22Rv1 (cell line): Measurements from ENCODE around the gene WNT5B.

Source experiments
- H3K27ac ChIP-seq: fragments of 450-650 bp; 2 replicates; pipeline ENCODE4 v1.5.1; 2017
- ZFX ChIP-seq: fragments of 450-650 bp; IDR thresholded peaks from 2 replicates; pipeline ENCODE4 v1.6.1; 2017; ENCODE audit warnings: antibody characterized with exemption, borderline replicate concordance
- TF ChIP-seq, protein P1 (sequence below): fragments of 450-650 bp; IDR thresholded peaks from 2 replicates; pipeline ENCODE4 v1.5.1; 2017; ENCODE audit warnings: mild to moderate bottlenecking

The WNT5B gene

DNA sequence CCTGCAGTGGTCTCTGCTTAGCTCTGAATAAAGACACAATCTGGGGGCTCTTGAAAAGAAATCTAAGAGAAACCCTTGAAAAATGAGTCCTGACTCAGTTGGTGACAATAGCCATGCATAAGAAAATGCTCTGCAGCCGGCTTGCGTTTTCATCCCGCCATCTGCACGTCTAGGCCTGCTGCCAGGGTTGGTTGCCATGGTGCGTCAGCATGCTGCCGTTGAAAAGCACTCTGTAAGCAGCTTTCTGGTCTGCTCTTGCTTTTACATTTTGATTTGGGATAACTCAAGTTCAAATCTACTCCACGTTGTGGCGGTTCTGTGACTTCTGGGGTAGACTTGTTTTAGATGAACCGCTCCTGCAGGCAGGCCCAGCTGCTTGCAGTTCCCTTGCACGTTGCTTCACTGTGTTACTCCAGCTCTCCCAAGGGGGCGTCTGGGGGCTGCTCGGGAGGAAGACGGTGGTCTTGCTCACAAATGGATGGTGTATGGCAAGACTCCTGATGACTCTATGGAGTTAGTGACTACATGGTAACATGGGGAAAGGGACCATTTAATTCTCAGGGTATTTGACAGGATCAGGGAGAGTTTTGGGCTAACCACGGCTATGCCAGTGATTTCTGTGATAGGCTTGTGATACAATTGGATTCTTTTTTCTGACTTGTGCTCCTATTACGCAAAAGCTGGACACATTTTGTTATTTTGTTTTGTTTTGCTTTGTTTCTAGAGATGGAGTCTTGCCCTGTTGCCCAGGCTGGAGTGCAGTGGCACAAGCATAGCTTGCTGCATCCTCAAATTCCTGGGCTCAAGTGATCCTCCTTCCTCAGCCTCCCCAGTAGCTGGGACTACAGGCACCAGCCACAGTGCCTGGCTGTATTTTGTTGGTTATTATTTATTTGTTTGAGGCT, 15.8 kb downstream of the WNT5B start:
- H3K27ac ChIP-seq = no peak overlapping the region
- TF ChIP-seq, protein P1, sequence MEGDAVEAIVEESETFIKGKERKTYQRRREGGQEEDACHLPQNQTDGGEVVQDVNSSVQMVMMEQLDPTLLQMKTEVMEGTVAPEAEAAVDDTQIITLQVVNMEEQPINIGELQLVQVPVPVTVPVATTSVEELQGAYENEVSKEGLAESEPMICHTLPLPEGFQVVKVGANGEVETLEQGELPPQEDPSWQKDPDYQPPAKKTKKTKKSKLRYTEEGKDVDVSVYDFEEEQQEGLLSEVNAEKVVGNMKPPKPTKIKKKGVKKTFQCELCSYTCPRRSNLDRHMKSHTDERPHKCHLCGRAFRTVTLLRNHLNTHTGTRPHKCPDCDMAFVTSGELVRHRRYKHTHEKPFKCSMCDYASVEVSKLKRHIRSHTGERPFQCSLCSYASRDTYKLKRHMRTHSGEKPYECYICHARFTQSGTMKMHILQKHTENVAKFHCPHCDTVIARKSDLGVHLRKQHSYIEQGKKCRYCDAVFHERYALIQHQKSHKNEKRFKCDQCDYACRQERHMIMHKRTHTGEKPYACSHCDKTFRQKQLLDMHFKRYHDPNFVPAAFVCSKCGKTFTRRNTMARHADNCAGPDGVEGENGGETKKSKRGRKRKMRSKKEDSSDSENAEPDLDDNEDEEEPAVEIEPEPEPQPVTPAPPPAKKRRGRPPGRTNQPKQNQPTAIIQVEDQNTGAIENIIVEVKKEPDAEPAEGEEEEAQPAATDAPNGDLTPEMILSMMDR = no peak
- no peak for TF ChIP-seq ZFX

DNA sequence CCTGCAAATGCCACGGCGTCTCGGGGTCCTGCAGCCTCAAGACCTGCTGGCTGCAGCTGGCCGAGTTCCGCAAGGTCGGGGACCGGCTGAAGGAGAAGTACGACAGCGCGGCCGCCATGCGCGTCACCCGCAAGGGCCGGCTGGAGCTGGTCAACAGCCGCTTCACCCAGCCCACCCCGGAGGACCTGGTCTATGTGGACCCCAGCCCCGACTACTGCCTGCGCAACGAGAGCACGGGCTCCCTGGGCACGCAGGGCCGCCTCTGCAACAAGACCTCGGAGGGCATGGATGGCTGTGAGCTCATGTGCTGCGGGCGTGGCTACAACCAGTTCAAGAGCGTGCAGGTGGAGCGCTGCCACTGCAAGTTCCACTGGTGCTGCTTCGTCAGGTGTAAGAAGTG, 16.8 kb downstream of the WNT5B start:
- TF ChIP-seq ZFX = no peak
- TF ChIP-seq, protein P1 = no peak
- H3K27ac ChIP-seq = no peak overlapping the region

DNA sequence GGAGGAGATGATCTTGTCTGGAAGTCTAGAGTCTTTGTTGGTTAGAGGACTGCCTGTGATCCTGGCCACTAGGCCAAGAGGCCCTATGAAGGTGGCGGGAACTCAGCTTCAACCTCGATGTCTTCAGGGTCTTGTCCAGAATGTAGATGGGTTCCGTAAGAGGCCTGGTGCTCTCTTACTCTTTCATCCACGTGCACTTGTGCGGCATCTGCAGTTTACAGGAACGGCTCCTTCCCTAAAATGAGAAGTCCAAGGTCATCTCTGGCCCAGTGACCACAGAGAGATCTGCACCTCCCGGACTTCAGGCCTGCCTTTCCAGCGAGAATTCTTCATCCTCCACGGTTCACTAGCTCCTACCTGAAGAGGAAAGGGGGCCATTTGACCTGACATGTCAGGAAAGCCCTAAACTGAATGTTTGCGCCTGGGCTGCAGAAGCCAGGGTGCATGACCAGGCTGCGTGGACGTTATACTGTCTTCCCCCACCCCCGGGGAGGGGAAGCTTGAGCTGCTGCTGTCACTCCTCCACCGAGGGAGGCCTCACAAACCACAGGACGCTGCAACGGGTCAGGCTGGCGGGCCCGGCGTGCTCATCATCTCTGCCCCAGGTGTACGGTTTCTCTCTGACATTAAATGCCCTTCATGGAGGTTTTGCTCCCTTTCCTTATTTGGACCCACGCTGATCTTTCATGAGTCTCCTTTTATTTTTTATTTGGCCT, 17.7 kb downstream of the WNT5B start:
- H3K27ac ChIP-seq = no peak overlapping the region
- TF ChIP-seq ZFX = no peak
- TF ChIP-seq, protein P1 = no peak

DNA sequence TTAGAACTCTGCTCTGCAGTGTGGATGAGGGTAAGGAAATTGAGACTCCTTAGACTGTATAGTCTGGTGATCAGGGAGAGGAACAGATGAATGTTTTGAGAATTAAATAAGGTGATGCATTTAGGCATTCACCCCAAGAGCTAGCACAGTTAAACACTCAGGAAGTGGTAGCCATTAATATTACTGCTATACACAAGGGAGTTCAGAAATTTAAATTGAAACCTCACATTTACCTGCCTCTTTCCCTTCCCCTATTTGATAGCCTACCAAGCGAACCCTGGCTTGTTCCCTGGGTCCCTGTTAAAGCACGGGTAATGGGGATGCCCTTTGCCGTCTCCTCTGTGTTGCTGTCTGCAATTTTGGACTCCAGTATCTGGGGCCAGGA, 18.2 kb downstream of the WNT5B start:
- no peak overlapping the region for H3K27ac ChIP-seq
- TF ChIP-seq, protein P1 = no peak
- TF ChIP-seq ZFX = no peak

DNA sequence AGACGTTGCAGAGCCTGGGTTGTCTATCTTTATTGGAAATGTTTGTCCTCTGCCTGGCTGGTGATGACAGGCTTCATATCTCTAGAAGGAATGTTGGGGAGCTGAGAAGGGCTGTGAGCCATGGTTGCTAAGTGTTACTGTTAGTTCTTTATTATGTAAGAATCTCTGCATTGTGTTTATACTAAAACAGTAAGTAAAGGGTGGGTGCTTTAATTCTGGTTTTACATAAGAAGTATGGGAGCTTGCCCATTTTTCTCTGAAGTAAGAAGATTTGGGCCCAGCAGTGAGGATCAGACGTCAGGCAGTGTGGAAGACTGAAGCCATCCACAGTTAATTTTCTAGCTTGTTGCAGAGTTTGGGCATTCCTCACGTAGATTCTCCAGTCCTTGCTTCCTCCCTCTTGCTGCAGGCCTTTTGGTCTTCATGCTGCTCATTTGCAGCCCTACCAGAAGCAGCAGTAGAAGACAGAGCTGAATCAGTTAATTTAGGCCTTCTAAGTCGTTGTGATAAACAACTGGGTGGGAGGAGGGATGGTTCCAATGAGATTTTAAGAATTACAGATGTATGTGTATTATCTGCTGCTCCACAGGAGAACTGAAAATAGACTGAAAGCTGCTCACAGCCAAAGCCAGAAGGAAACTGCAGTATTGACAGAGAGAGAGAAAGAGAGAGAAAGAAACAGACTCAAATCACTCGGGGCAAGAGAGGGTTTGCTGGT, 21.4 kb downstream of the WNT5B start:
- no peak for TF ChIP-seq ZFX
- TF ChIP-seq, protein P1 = no peak
- H3K27ac ChIP-seq = no peak overlapping the region

DNA sequence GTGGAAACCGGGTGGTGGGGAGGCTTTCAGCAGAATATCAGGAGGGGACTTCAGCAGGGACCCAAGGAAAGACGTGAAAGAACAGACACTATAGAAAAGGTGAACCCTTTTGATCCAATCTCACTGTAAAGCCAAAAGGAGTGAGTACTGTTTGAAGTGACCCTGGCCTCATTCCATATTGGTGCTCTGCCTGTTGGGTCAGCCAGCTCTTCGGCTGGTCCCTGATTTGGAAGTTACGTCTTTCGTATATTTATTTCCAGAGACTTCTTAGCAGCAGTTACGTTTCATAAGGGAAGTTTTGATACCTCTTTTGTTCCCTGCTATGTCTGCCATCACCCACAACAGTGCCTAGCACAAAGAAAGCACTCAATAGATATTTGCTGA, 21.9 kb downstream of the WNT5B start:
- H3K27ac ChIP-seq = no peak overlapping the region

More for the DNA sequence above, 21.9 kb downstream of the WNT5B start:
- TF ChIP-seq, protein P1 = no peak
- no peak for TF ChIP-seq ZFX
